Upper lobe of right lung (tissue), 1 donor: ENCODE results near the gene C3orf49. TPM values are rescaled to one million over a fixed set of nuclear protein-coding genes. Genes with fewer than 3 reads are reported as not detected.

ENCODE experiments used
- ATAC-seq: fragments of 200-7000 bp; cut with Tn5 transposase; one replicate; pipeline ENCODE4 v1.9.1; 2020; ENCODE audit warnings: mild to moderate bottlenecking, moderate library complexity
- DNase-seq: peaks from one replicate; pipeline ENCODE4 v3.0.0-alpha.2; 2020
- H3K27ac ChIP-seq: fragments of 200-600 bp; one replicate; pipeline ENCODE4 v1.8.0; 2022
- H3K27me3 ChIP-seq: fragments of 200-600 bp; one replicate; pipeline ENCODE4 v1.8.0; 2022; ENCODE audit warnings: mild to moderate bottlenecking
- H3K36me3 ChIP-seq: fragments of 200-600 bp; one replicate; pipeline ENCODE4 v1.8.0; 2022
- H3K4me1 ChIP-seq: fragments of 200-600 bp; one replicate; pipeline ENCODE4 v1.8.0; 2022
- H3K4me3 ChIP-seq: fragments of 200-600 bp; one replicate; pipeline ENCODE4 v1.8.0; 2022; ENCODE audit warnings: mild to moderate bottlenecking
- H3K9me3 ChIP-seq: fragments of 200-600 bp; one replicate; pipeline ENCODE4 v1.8.0; 2022
- CTCF ChIP-seq: fragments of 200-600 bp; IDR thresholded peaks from one replicate; pipeline ENCODE4 v1.8.0; 2022; ENCODE audit warnings: antibody characterized with exemption
- intact Hi-C: fragments of 100-400 bp; cut with DNase I; formaldehyde crosslinking; loops from one replicate; pipeline ENCODE4 v1.11.0; 2022
- total RNA-seq: library from RNA; stranded (reverse); fragmentation: NEBNext Ultra II Directional; extraction: Animal tissue kit (Norgen Biotek cat#: 25700); gene quantifications from one replicate; pipeline ENCODE4 v1.2.1, GENCODE V29; 2021
- donor health status: DM: no; HTN: yes; CAD: no; lungs with severe emphysema.

C3orf49 gene
- total RNA-seq, 1 donor from 2014 or later, result not detected

GRCh38 chr3:63798949-63799348 lies 20.1 kb upstream of the C3orf49 start:
- no peaks in the 10 kb centered on the region for H3K27me3 ChIP-seq
- H3K9me3 ChIP-seq, result no peaks in the 10 kb centered on the region
- no peak overlapping the region for H3K27ac ChIP-seq
- DNase-seq, result no peak
- H3K4me3 ChIP-seq, result no peak overlapping the region
- no peak for ATAC-seq
- intact Hi-C loops, result no loop called here
- no peaks in the 10 kb centered on the region for H3K4me1 ChIP-seq
- TF ChIP-seq CTCF, result no peak
- no peaks in the 10 kb centered on the region for H3K36me3 ChIP-seq

DNA sequence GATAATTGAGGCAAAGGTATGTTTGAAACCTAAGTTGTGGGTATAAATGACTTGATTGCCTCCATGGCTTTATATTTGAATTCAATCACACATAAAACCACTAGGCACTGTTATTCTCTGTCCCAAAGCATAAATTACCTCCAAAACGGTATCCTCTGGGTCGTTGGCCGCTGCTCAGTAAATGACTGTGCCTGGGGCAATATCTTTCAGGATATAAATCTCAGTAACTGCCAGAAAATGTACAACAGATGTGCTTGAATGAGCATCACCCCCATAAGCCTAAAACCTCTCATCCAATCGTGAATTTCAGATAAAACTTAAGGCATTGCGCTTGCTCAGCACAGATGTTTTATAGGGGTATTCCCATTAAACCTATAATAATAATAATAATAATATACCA lies 19.0 kb upstream of the C3orf49 start:
- intact Hi-C loops, result no loop called here
- Histone ChIP-seq H3K4me1 (no peaks in the 10 kb centered on the region), H3K9me3 (no peaks in the 10 kb centered on the region), H3K36me3 (no peaks in the 10 kb centered on the region), H3K27ac (no peak overlapping the region), H3K4me3 (no peak overlapping the region), H3K27me3 (no peaks in the 10 kb centered on the region)
- no peak for TF ChIP-seq CTCF
- DNase-seq (no peak), ATAC-seq (no peak)

DNA sequence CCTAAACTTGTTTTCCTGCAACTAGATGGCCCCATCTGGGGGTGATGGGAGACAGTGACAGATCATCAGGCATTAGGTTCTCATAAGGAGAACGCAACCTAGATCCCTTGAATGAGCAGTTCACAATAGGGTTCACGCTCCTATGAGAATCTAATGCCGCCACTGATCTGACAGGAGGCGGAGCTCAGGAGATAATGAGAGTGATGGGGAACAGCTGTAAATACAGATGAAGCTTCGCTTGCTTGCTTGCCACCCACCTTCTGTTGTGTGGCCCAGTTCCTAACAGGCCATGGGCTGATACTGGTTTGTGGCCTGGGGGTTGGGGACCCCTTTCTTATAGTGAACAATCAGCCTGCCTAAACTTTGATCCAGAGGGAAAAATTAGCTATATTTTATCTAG lies 15.2 kb upstream of the C3orf49 start:
- Histone ChIP-seq H3K4me3 (no peak overlapping the region), H3K36me3 (no peaks in the 10 kb centered on the region), H3K27ac (no peak overlapping the region), H3K27me3 (no peaks in the 10 kb centered on the region), H3K4me1 (no peaks in the 10 kb centered on the region), H3K9me3 (no peaks in the 10 kb centered on the region)
- ATAC-seq (no peak), DNase-seq (no peak)
- no peak for TF ChIP-seq CTCF
- intact Hi-C loops, result no loop called here

DNA sequence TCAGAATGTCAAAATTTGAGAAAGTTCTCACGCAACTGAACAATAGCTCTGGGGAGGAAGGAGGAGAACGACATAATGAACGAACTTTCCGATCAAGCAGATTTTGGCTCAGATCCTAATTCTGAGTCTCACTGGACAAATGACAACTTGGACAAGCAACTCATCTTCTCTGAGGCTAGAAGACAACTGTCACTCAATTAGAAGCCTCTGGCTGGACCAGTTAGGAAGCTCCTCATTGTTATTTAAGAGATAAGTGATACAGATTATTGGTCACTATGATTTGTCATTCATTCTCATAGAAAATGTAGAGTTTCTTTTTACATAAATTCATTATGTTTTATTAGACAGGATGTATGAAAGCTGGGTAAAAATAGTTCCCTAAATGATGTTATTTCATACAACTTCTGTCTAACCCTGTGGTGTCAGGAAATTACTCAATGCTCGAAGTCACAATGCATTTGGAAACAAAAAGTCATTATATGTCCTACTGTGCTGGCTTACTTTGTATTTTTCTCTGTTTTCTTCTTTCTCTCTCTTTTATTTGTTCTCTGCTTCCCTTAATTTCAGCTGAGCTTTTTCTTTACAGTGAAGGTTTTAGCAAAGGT lies 11.0 kb upstream of the C3orf49 start:
- H3K4me3 ChIP-seq, result no peak overlapping the region
- no peaks in the 10 kb centered on the region for H3K9me3 ChIP-seq
- no peaks in the 10 kb centered on the region for H3K4me1 ChIP-seq
- H3K36me3 ChIP-seq, result no peaks in the 10 kb centered on the region
- DNase-seq (no peak), ATAC-seq (peak; percentile 64)
- intact Hi-C loops, result no loop called here
- TF ChIP-seq CTCF, result no peak
- H3K27ac ChIP-seq, result no peak overlapping the region
- H3K27me3 ChIP-seq, result no peaks in the 10 kb centered on the region

DNA sequence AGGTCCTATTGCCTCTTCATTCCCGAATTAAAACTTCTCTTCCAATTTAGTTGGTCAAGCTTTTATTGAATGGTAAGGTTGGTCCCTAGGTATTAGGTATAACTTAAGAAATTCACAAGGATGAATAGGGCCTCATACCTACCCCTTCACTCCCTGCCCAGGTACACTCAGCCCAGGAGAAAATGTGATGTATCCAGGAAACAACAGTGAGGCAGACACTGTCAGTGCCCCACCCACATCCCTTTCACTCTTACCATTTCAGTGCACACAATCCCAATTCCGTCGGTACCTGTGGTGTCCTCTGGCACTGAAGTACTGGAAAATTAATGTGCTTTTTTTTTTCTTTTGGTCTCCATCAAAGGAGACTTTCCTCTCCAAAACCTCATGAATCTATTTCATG lies 10.5 kb upstream of the C3orf49 start:
- no peak for ATAC-seq
- intact Hi-C loops, result no loop called here
- Histone ChIP-seq H3K4me1 (no peaks in the 10 kb centered on the region), H3K36me3 (no peaks in the 10 kb centered on the region), H3K9me3 (no peaks in the 10 kb centered on the region), H3K27me3 (no peaks in the 10 kb centered on the region), H3K27ac (no peak overlapping the region), H3K4me3 (no peak overlapping the region)
- no peak for TF ChIP-seq CTCF
- no peak for DNase-seq

DNA sequence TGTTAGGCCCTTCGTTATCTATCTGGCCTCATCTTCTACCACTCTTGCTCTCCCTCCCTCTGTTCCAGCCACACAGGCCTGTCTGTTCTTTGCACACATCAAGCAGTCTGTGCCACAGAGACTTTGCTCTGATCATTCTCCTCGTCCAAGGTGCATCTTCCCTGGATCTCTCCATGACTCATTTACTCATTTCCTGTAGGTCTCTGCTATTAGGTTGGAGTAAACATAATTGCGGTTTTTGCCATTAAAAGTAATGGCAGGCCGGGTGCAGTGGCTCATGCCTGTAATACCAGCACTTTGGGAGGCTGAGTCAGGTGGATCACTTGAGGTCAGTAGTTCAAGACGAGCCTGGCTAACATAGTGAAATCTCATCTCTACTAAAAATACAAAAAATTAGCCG lies 9.5 kb upstream of the C3orf49 start:
- DNase-seq (no peak), ATAC-seq (no peak)
- Histone ChIP-seq H3K4me1 (no peaks in the 10 kb centered on the region), H3K27ac (no peak overlapping the region), H3K27me3 (no peaks in the 10 kb centered on the region), H3K4me3 (no peak overlapping the region), H3K36me3 (no peaks in the 10 kb centered on the region), H3K9me3 (no peaks in the 10 kb centered on the region)
- TF ChIP-seq CTCF, result no peak
- intact Hi-C loops, result no loop called here
